SH-SY5Y (cell line): Measurements from ENCODE around the gene FHL3.

Source experiments
- GATA2 ChIP-seq: IDR thresholded peaks from 2 replicates; pipeline ENCODE4 v1.6.1; 2011; ENCODE audit warnings: mild to moderate bottlenecking, low read depth, low read length
- GATA3 ChIP-seq: IDR thresholded peaks from 2 replicates; pipeline ENCODE4 v1.6.1; 2011; ENCODE audit warnings: low read depth, mild to moderate bottlenecking, low read length, moderate library complexity

FHL3 gene

GRCh38 chr1:38009088-38009840 lies 4.0 kb upstream of the FHL3 start:
- TF ChIP-seq GATA2 (no peak), GATA3 (no peak)

DNA sequence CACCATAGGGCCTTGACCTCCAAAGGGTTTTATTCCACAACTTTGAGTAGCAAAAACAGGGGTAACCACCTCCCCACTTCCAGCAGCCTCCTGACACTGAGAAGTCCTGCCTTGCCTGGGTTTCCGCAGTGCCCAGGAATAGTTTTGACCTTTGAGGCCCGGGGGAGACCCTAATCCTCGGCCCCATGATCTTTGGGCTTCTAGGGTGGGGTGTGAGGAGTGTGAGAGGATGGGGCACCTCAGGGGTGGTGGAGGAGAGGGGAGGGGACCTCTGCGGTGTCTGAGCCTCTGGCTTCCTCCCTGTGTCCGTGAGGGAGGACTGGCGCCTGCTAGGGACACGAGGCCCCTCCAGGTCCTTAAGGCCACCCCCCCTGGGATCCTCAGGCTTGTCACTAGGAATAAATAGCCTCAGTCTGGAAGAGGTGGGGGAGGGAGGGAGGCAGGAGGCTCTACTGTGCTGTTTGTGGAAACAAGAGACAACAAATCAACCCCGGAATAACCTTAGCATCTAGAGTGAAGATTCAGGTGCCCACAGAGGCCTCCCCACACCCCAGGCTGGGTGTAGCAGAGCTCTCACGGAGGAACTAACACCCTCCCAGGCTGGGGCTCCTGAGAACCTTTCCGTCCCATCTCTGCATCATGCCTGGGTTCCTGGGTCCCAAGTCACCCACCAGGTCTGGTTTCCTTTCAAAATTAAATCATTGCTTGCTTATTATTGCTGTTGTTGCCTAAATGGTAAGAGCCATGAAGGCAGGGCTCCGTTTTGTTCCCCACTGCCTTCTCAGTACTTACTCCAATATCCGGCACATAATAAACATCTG lies 904 bp upstream of the FHL3 start:
- no peak for TF ChIP-seq GATA2
- TF ChIP-seq GATA3 = no peak

DNA sequence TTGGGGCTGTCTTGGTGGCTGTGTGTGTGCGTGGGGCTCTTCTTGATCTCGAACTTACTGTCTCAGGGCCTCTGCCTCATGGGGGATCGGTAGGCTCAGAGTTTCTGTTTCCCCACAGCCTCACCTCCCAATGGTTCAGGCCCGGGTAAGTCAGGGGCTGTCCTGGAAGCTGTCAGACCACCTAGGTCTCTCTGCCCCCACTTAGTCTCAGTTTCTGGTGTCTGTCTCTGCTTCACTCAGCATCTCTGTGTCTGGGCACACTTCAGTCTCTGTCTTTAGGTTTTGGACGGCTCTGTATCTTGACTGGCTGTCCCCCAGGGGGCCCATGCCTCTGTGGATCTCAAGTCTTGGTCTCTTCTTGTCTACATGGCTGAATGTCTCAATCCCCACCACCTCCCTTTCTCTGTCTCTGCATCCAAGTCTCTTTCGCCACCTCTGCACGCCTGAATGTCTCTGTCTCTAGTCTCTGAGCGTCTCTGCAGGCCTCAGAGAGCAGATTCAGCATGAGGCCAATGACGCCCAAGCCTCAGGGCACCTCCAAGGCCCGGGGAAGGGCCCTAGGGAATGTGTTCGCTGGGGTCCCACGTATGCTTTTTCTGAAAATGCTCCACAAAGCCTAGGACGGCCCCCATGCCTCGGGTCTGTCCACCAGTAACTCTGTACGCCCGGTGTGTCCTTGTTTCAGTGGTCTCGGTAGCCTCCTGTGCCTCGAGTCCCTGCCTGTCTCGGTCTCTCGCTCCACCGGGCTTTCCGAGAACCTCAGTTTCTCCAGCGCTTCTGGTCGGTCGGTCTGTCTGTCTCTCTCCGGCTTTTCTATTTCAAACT lies 818 bp downstream of the FHL3 start:
- no peak for TF ChIP-seq GATA2
- no peak for TF ChIP-seq GATA3

DNA sequence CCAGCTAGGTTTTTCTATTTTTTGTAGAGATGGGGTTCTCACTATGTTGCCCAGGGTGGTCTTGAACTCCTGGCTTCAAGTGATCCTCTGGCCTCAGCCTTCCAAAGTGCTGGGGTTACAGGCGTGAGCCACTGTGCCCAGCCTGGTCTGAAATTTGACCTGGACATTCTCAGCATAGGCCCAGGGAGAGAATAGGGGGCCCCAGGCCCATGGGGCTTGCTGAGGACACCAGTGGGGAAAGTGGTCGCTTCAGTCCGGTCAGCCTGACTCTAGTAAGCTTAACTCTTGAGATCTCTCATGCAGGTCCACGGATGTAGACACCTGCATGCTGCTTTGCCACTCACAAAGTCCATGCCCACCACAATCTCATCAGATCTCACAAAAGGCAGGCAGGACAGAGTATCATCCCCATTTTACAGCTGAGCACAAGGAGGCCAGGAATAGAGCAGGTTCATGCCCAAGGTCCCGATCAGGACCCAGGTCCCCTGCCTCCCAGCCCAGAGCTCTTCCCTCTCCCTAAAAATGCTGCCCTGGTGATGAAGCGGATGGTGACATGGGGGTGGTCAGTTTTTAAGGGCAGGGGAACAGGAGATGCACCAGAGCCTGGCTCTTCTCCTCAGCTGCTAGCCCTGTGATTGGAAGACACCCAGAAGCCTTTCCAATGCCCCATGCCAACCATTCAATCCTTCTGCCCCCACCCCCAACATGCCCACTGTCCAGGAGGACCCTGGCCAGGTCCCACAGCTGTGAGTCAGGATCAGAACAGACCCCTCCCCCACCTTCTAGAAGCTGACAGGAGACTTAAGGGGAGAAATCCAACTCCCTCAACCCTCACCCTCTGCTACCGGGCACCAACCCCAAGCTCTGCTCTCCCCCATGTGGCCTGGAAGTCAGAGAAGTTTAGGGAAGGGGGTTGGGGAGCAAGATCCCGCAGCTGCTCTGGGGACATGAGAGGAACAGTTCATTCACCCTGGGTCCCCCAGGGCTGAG lies 1.8 kb downstream of the FHL3 start:
- TF ChIP-seq GATA2 = no peak
- TF ChIP-seq GATA3 = no peak

GRCh38 chr1:38000529-38001455 lies 4.5 kb downstream of the FHL3 start:
- TF ChIP-seq GATA3 (no peak), GATA2 (no peak)

- no peak for TF ChIP-seq GATA3
- no peak for TF ChIP-seq GATA2
These were observed 5.1 kb downstream of the FHL3 start for GRCh38 chr1:38000233-38000528.

DNA sequence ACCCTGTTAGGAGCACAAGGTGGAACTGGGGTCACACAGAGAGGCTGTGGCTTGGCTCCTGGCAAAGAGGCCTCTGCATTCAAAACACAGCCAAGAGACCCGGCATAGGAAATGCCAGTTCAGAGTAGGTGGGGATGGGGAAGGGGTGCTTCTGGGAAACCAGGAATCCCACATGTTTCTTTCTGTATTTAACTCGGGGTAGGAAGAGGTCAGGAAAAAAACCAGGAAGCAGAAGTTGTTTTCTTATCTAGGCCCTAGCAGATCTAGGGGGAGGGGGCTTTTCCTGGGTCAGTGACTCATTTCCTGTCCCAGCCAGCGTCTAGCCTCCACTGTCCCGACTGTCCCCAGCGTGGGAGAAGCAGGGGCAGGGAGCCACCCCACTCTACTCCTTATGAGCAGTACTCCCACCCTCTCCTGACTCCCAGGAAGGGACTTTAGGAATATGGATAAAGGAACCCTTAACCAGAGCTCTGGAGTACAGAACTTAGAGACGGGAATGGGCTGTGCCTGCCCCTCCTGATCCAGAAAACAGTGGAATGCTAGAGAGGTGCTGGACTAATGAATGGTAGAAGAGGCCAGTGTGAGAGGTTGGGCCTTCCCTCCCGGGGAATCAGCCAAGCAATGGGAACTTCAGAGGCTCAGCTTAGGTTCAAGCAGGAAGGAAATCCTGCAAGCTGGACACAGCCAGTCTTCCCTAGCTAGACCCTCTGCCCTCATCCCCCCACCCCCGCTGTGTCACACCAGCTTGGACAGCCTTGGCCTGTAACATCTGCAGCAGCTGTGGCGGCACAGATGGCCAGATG lies 5.7 kb downstream of the FHL3 start:
- TF ChIP-seq GATA3 (no peak), GATA2 (no peak)

- TF ChIP-seq GATA2 = no peak
- no peak for TF ChIP-seq GATA3
These were observed 6.3 kb downstream of the FHL3 start for GRCh38 chr1:37998913-37999429.

DNA sequence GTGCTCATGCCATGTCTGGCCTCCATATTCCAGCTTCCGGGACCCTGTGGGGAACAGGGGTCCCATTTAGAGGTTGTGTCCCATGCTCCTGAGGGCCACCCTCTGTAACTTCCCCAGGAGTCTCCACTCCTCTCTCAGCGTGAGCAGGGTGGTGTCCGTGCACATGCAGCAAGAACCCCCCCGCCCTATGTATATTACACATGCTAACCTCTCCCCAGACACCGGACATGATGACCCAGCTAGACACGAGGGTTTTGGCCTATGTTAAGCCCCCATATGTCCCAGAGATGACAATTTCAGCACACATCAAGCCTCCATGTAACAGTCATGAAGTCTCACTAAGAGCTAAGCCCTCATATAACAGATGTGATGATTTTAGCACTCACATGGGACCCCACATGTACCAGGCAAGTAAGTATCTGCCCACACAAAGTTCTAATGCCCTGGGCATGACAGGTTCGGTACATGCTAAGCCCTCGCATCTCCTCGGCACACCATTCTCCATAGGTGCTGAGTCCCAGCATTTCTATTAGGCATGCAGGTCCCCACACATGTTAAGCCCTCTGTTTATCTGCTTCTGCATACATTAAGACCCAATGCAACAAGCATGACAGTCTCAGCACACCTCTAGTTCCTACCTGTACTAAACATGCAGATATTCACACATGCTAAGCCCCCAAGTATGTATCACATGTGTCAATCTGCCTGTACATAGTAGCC lies 7.1 kb downstream of the FHL3 start:
- TF ChIP-seq GATA2 = no peak
- TF ChIP-seq GATA3 = no peak

- no peak for TF ChIP-seq GATA3
These were observed 7.8 kb downstream of the FHL3 start for GRCh38 chr1:37997256-37998088.
